HK-2 (cell line): Measurements from ENCODE around the gene TEX51.

Experiments
- DNase-seq: peaks from one replicate; pipeline ENCODE4 v3.0.0-alpha.2; 2018; ENCODE audit not compliant: unreplicated experiment

The TEX51 gene

DNA sequence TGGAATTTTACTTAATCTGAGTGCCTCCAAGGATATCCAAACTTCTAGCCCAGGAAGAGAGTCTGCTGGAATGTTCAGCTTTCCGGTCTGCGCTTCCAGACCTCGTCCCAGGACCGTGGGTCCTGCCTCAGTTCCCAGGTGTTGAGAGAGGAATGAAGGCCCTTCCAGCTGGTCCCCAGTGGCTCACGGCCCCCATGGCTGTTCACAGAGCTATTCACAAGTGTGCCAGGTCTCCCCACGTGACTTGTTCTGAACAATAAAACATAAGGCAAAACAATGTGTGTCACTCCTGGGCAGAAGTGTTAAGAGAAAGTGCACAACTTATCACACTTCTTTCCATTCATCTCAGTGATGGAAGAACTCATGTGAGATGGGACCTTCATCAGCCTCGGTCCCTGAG, 20.1 kb upstream of the TEX51 start:
- DNase-seq: no peak

DNA sequence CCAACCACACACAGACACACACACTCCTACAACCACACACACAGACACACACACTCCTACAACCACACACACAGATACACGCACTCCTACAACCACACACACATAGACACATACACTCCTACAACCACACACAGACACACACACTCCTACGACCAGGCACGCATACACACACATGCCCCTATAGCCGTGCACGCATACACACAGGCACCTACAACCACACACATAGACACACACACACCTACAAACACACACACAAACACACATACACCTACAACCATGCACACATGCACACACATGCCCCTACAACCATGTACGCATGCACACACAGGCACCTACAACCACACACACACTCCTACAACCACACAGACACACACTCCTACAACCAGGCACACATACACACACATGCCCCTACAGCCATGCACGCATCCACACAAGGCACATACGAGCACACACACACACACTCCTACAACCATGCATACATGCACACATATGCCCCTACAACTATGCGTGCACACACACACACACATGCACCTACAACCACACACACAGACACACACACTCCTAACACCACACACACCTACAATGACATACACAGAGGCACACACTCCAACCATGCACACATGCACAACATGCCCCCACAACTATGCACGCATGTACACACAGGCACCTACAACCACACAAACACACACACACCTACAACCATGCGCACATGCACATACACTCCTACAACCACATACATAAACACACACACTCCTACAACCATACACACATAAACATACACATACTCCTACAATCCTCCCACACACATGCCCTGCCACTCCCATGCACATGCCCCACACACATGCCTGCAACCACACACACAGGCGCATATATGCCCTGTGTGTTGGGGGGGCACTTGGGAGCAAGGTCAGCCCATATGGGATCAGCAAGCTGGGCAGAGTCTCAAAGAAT, 19.1 kb upstream of the TEX51 start:
- DNase-seq: no peak

DNA sequence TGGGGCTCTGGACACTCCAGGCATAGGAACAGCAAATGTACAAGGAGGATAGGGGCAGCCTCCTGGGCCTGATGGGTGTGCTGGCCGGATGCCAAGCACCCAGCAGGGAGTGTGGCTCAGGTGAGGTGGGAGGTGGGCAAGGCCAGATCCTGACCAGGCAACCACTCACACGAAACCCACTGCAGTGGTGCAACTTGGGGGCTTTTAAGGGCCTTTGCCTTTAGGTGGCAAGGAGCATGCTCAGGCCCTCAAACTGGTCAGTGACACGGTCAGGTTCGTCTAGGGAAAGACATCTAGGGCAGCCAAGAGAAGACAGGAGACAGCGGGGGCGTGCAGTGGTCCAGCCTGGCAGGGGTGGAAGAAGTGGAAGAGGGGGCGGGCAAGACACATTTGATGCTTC, 18.4 kb upstream of the TEX51 start:
- DNase-seq: no peak

DNA sequence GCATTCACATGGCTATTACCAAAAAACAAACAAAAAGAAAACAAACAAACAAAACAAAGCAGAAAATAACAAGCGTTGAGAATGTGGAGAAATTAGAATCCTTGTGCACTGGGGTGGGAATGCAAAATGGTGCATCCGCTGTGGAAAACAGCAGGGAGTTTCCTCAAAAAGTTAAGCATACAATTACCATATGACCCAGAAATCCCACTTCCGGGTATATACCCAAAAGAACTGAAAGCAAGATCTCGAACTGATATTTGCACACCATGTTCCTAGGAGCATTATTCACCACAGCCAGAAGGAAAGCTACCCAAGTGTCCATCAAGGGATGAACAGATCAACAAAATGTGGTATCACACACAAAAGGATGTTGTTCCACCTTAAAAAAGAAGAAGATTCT, 17.9 kb upstream of the TEX51 start:
- DNase-seq: no peak

DNA sequence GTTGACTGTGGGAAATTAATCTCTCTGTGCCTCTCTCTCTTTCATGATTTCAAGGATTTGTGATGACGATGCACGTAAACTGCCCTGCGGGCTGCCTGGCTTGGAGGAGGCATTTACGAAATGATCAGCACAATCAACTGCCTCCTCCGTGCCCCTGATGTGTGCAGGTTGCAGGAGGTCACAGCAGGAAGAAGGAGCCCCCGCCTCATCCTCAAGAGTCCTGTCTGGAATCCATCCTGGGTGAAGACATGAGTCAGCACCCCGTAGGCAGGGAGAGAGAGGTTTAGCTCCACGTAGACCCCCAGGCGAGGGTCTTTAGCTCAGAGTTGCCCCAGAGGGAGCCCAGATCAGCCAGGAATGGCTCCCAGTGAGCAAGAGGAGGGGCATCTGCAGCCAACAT, 17.1 kb upstream of the TEX51 start:
- no peak for DNase-seq

DNA sequence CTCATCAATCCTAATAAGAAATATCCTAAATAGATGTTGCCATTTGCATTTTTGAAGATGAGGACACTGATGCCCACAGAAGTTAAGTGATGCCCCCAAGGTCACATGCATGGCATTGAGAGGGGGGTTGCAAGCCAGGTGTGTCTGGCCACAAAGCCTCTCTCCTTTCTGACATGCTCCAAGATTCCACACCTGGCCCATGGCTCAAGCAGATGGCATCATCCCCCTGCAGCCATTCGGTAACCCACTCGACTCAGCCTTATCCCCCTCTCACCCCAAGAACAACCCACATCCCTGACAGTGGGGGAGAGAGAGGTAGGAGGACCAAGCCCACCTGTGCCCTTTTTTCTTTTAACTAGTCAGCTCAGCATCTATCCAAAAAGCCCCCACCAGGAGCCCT, 16.5 kb upstream of the TEX51 start:
- DNase-seq: no peak

DNA sequence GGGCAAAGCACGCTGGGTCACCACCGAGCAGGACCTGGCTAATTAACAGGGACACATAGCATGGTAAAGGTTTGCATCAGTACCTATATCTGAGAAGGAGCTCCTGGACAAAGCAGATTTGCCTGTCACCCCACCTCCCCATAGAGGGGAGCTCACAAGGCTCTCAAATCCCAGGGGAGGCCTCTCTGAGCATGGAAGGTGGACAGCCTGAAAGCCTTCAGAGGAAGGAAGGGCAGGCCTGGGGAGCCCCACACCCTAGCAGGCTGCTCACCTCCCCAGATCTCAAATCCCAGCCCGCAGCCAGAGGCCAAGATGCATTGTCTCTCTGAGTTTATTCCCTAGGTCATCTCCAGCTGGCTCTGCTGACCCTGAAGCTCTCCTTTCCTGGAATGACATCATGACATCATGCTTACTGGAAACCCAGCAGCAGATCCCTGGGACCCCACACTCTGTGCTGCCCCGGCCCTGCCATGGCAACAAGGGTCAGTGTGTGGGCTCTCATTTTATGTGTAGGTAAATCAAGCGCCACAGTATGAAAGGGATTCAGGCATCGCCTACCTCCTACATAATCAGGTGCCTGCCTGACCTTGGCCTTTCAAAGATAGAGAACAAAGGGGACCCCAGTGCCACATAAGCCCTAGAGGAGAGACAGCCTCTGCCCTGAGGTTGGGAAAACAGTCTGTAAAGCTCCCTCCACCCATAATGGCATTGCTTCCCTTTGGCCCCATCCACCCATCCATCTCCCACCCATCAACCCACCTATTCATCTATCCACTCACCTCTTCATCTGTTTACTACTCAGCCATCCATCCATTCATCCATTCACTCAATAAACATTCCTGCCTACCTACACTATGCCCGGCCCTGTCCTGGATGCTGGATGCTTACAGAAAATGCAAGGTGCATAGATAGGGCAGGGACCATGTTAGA, 15.7 kb upstream of the TEX51 start:
- DNase-seq: no peak

DNA sequence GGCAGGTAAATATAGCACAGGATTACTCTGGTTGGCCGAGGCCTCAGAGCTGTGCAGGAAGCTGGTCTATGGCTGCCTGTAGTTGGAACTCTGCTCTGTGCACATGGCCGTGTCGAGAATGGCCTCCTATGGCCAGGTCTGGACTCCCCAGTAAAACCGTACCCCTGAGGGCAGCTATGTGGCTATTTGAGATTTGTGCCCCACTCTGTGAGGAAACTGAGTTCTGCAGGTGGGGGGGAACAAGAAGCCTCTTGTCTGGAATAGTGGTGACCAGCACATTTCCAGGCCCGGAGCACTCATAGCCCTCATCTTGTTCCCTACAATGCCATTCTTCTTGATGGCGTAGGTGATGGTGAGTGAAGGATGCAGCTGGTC, 15.0 kb upstream of the TEX51 start:
- DNase-seq: no peak

DNA sequence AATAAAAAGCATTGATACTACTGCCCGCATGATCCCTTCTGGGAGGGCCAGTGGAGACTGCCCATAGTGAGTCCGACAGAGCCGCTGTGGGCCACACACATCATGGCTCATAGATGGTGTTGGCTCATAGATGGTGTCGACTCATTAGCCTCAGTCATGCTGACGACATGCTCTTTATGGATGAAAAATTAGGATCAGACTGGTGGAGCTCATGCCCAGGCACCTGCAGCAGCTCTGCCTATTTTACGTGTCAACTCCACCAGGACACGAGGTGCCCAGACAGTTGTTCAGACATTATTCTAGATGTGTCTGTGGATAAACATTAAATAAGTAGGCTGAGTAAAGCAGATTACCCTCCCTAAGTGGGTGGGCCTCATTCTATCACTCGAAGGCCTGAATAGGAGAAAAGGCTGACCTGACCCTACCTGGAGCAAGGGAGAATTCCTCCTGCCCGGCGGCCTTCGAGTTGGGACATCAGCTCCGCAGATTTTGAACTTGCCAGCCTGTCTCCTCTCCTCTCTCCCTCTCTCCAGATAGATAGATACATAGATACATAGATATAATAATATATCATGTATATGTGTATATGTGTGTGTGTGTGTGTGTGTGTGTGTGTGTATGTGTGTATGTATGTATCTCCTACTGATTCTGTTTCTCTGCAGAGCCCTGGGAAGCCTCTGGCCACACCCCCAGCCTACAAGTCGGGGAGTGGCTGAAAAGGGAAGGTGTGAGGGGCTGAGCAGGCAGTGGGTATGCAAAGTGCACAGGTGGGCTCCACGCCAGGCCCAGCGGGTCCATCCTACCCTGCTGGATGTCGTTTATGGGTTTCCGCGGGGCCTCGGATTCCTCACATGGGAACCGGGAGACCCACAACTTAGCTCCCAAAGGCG, 13.6 kb upstream of the TEX51 start:
- DNase-seq: no peak

DNA sequence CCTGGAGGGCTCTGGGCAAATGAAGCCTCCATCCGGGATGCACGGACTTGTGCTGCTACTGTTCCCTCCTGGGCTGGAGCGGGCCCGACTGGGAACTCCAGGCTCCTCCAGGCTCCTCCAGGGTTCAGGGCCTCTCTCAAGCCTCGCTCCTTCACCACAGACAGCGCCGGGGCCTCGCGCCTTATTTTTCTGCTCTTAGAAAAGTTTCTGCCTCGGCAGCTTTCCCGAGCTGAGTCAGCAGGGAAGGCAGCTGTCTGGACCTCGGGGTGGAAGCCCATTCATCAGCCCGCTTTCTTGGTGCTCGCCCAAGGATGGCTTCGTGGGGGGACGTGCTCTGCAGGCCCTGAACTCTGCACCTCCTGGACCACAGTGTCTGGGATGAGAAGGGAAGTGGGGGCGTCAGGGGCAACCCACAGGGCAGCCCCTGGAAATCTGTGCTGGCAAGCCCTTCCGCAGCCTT, 12.9 kb upstream of the TEX51 start:
- peak; percentile 64 for DNase-seq

DNA sequence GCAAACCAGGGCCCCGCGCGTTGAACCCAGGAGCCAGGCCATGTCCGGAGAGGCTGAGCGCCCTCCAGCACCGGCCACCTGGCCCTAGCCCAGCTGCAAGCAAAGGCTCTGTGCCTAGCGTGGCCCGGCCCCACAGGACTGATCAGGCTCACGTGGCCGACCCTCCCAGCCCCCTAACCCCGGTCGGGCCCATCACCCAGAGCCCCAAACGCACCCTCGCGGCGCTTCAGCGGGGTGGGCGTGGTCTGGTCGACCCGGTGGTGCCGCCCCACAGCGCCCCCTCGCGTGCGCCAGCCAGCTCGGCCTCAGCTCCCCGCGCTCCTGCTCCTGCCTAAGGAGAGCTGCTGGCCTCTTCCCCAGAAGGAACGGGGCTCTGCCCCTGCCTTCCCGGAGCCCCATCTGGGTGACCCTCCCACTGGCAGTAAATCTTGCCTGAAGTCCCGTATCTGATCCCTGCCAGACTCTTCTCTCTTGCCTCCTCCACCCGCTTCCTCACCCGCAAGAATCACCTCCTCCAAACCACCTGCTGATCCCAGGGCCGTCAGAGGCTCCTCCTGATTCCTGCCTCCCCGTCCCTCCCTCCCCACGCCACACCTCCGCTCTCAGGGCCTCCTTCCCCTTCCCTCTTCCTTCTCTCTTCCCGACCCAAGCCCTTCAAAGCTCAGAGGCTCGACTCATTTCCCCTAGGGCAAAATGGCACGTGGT, 12.3 kb upstream of the TEX51 start:
- peak; percentile 87 for DNase-seq

DNA sequence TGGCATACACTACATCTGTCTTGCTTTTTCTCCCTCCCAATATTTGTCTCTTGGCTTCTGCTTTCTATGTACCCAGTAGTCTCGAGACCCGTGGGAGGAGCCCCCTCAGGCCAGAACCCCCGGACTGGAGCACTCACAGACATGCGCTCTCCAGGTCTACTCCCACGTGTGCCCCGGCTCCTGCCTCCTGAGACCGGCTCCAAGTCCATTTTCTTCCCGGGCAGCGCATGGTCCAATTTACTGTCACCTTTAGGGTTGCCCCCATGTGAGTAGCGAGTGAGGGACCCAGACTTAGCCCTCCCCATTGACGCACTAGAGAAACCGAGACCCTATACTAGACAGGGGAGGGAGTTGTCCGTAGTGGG, 11.8 kb upstream of the TEX51 start:
- DNase-seq: no peak

DNA sequence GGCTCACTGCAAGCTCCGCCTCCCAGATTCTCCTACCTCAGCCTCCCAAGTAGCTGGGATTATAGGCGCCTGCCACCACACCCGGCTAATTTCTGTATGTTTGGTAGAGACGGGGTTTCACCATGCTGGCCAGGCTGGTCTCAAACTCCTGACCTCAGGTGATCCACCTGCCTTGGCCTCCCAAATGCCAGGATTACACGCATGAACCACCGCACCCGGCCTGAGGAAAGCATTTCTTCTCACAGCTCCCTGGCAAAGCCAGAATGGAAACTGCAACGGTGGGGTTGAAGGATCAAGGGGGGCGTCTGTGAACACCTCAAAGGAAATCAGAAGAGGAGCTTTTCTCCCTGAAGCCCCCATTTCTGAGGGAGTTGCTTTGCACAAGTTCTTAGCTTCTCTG, 11.2 kb upstream of the TEX51 start:
- no peak for DNase-seq

DNA sequence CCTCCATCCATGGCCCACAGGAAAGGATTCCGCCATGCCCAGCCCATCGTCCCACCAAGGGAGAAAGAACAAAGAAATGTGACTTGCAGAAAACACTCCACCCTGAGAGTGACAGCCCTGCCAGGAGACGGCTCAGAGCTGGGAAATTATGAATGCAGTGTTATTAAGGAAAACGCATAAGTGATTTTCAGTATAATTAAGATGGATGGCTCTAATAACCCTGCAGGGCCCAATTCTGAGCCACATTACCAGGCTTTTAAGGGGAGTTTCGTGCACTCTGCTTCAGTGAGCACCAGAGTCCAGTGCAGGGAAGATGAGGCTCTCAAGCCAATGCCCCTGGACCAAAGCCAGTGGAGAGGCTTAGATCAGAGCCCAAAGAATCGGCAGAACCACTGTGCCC, 10.6 kb upstream of the TEX51 start:
- DNase-seq: no peak

DNA sequence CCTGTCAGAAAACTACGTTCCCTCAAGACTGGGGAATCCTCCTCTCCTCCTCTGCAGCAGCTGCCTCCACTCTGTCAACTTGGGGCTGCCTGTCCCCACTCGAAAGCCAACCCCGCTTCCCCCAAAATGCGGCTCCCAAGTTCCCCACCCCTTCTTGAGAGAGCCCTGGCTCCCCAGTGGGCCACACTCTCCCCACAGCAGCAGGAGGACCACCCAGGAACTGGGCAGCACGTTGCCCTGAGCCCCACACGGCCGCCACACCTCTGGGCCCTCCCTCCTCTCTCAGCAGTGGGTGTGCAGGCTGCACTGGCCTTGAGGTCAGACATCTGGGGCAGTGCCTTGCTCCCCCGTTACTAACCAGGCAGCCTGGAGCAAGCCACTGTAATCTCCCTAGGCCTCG, 9.6 kb upstream of the TEX51 start:
- no peak for DNase-seq

DNA sequence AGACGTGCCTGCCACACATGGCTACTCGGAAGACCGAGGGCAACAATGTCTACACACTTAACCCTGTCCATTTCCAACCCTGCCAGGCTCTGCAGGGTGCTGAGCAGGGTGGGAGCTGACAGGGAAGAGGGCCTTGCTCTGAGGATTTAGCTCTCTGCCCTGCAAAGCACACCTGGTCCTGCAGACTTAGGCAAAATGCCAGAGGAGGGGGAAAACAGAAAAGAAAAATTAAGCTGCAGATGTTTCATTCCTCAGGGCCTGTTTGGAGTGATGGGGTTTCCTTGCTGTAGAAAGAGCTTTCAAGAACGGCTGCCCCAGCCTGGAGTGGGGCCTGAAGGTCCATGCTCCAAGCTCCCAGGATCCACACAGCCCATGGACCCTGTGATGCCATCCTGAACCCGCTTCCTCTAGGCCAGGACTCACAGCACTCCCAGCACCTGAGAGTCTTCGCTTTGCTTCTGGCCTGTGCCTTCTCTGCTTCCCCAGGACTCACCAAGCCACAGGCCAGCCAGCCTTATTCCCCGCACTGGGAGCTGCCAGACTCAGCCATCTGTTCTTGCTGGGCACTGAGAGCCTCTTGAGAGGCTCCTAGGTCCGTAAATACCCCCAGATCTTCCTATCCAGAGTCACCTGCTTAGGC, 9.1 kb upstream of the TEX51 start:
- no peak for DNase-seq

DNA sequence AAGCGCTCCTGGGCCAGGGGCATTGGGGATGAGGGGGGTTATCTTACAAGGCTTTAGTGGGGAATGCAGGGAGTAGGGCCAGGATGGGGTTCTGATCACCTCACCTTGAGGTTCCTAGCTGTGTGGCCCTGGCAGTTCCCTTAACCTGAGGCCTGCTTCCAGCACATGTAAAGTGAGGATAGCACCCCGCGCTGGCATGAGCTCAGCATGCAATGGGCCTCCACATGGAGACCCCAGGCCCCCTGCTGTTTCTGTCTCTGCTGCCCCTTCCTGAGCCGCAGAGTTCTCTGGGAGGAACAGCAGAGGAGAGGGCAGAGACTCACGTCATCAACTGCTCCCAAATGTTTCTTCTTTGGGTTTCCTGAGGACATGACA, 8.6 kb upstream of the TEX51 start:
- no peak for DNase-seq

DNA sequence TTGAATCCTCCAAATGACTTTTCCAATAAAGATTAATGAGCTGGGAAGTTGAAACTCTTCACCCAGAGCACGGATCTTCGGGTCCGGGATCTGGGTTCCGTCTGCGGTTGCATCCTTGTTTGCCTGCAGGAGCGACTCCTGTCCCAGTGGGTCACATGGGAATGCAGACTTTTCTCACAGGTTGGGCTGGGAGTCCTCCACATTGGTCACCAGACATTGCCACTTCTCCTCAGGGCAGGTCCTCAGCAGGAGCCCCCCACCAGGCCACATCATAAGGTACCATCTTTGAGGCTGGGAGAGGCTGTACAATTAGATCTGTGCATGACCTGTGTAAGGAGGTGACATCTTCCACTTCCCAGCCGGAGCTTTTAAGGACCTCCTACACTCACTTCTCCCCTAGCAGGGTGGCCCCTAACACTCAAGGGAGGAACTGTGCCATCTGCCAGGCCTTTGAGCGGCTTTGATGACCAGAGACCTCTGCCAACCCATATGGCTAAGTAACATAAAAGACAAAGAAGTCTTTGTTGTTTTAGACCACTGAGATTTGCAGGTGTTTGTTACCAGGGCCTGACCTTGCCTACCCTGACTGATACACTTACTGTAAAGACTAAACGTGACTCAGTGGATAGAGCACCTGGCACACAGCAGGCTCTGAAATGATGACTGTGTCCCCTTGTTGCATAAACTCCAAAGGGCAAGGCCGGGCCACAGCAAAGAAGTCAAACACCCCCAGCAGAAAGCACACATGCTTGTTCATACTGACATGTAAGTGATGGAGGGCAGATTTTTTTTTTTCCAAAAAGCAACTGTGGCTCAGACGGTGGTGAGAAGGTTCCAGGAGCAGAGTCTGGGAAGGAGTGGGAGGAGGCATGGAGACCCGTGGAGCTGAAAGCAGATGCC, 7.9 kb upstream of the TEX51 start:
- DNase-seq: no peak

DNA sequence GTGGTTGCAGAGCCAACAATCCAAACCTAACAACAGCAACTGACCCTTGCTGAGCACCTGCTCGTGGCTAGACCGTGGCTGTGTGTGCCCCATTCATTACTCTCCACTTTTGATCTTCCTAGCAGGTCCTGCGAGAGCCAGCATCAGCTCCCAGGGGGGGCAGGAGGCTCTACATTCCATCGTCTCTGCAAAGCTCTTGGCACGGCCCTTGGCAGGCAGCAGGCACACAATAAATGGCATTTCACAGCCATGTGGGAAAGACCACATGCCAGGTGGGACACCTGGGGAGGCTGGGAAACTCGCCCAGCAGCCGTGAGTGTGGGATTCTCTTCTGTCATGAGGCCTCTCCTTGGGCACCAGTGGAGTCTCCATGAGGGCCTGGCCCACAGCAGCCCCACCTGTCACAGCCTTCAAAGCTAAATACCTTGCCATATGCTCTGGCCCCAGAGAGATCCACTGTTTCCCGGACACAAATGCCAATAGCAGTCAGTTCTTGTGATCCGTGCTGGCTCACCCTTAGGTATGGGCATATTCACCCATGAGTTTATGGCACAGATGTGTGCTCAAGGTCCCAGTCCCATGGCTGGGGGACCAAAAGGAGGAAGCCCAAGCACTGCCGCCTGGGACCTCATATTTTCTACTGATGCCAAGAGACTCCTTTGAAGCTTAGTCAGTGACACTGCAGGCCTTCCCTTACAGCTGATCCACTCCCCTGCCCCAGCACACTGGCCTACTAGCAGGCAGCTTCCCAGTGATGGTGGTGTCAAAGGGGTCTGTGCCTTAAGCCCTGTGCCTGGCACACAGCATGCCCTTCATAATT, 6.8 kb upstream of the TEX51 start:
- no peak for DNase-seq
